OCI-LY7 (cell line): ENCODE data around the gene PAK4. TPM values are rescaled to one million over a fixed set of nuclear protein-coding genes. Genes with fewer than 3 reads are reported as not detected.

Experiments
- BruUV-seq: library from RNA; stranded (reverse); fragments of 400-500 nt; replicated peaks from 2 replicates; lab custom pipeline; 2021; lab: Mats Ljungman, UMichigan
- CTCF ChIA-PET: fragments of 300-600 bp; sonication (Branson Sonifier 250); formaldehyde crosslinking; loops from one replicate; lab custom pipeline; 2022; ENCODE audit warnings: antibody characterized with exemption; ENCODE audit not compliant: unreplicated experiment; lab: Charles Lee
- POLR2A ChIA-PET: fragments of 300-600 bp; sonication (Branson Sonifier 250); formaldehyde crosslinking; loops from one replicate; lab custom pipeline; 2022; ENCODE audit warnings: antibody characterized with exemption; lab: Charles Lee
- DNase-seq: peaks from one replicate; pipeline ENCODE4 v3.0.0-alpha.2; 2015; ENCODE audit warnings: low spot score
- H2AFZ ChIP-seq: fragments of 200-600 bp; sonication (generic), shearing (Covaris generic); 2 replicates; pipeline ENCODE4 v1.6.1; 2014; ENCODE audit warnings: mild to moderate bottlenecking, antibody characterized with exemption, low read length, moderate library complexity
- H3K27ac ChIP-seq: fragments of 200-600 bp; sonication (generic); 2 replicates; pipeline ENCODE4 v1.5.1; 2014; ENCODE audit warnings: mixed run types, low read depth, mild to moderate bottlenecking, moderate library complexity, low read length, inconsistent platforms; ENCODE audit not compliant: poor library complexity, severe bottlenecking
- H3K36me3 ChIP-seq: fragments of 200-600 bp; sonication (generic); 2 replicates; pipeline ENCODE4 v1.6.1; 2014; ENCODE audit warnings: mild to moderate bottlenecking, antibody characterized with exemption, low read length, moderate library complexity, mixed read lengths; ENCODE audit not compliant: insufficient read depth
- H3K4me1 ChIP-seq: fragments of 200-600 bp; sonication (generic); 2 replicates; pipeline ENCODE4 v1.5.1; 2014; ENCODE audit warnings: mild to moderate bottlenecking, low read length; ENCODE audit not compliant: insufficient read depth, poor library complexity, severe bottlenecking
- H3K4me2 ChIP-seq: fragments of 200-600 bp; sonication (generic); 2 replicates; pipeline ENCODE4 v1.6.1; 2014; ENCODE audit warnings: mild to moderate bottlenecking, low read length
- H3K4me3 ChIP-seq: fragments of 200-600 bp; sonication (generic); 2 replicates; pipeline ENCODE4 v1.5.1; 2014; ENCODE audit warnings: mild to moderate bottlenecking, low read depth, low read length; ENCODE audit not compliant: poor library complexity, severe bottlenecking
- H3K79me2 ChIP-seq: fragments of 200-600 bp; sonication (generic); 2 replicates; pipeline ENCODE4 v1.6.1; 2016; ENCODE audit warnings: low read depth, mild to moderate bottlenecking, low read length, moderate library complexity, mixed read lengths; ENCODE audit not compliant: insufficient read depth
- H3K9me2 ChIP-seq: fragments of 200-600 bp; sonication (generic); 2 replicates; pipeline ENCODE4 v1.6.1; 2016; ENCODE audit warnings: mild to moderate bottlenecking, low read length, mixed read lengths; ENCODE audit not compliant: insufficient read depth
- H3K9me3 ChIP-seq: fragments of 200-600 bp; sonication (generic); 2 replicates; pipeline ENCODE4 v1.6.1; 2014; ENCODE audit warnings: mild to moderate bottlenecking, mixed run types, low read length, mixed read lengths
- H4K20me1 ChIP-seq: fragments of 200-600 bp; sonication (generic); 2 replicates; pipeline ENCODE4 v1.6.1; 2014; ENCODE audit warnings: mild to moderate bottlenecking, antibody characterized with exemption, low read length, moderate library complexity, mixed read lengths; ENCODE audit not compliant: insufficient read depth
- EZH2phosphoT487 ChIP-seq: fragments of 200-600 bp; sonication (generic); IDR thresholded peaks from 2 replicates; pipeline ENCODE4 v1.6.1; 2018; ENCODE audit warnings: low read depth, borderline replicate concordance, mild to moderate bottlenecking, mixed run types, antibody characterized with exemption, low read length, moderate library complexity, mixed read lengths
- intact Hi-C: fragments of 100-400 bp; cut with micrococcal nuclease; formaldehyde crosslinking; loops from one replicate; pipeline ENCODE4 v1.10.0; 2022; ENCODE audit not compliant: unreplicated experiment
- total RNA-seq, 2 experiments: library from RNA; depleted of rRNA in 1 of 2; stranded (reverse); fragments of >200 nt in 1 of 2; shearing (Covaris generic) in 1 of 2; gene quantifications; 2 replicates each; pipeline ENCODE4 v1.2.3, GENCODE V29; 2014 to 2022
- TF ChIP-seq, protein P1 (sequence below): fragments of 200-600 bp; sonication (generic); conservative IDR thresholded peaks from 2 replicates; pipeline ENCODE4 v1.5.1; 2014; ENCODE audit warnings: mild to moderate bottlenecking, antibody characterized with exemption, low read length, moderate library complexity, mixed read lengths

Gene PAK4
- total RNA-seq, 2 experiments from 2014 or later = 7.8 to 26.7 TPM

DNA sequence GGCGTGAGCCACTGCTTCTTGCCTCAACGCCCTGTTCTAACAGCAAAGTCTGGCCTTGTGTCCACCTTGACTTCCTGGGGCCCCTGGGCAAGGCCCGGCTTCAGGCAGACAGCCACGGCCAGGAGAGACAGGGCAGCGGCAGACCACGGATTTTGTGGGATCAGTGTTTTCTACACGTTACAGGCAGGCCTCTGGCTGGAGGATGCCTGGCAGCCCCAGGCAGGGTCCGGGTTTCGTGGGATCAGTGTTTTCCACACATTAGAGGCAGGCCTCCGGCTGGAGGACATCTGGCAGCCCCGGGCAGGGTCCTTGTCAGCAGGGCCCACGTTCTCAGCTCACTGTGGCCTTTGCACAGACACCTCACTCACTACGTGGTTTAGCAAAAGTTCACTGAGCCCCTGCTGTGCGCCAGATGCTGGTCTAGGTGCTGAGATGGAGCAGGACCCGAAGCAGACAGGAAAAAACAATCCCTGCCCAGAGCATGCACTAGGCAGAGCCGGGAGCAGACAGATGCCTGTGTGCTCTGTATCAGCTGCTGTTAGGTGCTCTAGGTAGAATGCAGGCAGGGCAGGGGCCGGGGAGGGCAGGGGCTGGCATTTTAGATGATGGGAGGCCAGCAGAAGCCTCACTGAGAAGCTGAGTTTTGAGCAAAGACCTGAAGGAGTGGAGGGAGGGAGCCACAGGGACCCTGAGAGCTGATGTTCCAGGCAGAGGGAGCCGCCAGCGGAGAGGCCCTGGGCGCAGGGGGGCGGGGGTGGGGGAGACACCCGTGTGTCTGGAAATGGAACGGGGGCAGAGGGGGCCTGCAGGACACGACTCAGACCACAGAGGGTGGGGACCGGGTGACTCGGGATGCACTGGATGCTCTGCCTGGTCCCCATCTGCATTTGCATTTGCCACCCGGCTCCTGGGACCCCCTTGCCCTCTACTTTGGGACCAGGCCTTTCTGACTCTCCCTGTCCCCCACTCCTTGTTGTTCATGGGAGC is 46.2 kb downstream of the PAK4 start:
- DNase-seq = no peak
- H3K4me2 ChIP-seq = no peak overlapping the region
- H3K79me2 ChIP-seq = no peaks in the 10 kb centered on the region
- TF ChIP-seq, protein P1, sequence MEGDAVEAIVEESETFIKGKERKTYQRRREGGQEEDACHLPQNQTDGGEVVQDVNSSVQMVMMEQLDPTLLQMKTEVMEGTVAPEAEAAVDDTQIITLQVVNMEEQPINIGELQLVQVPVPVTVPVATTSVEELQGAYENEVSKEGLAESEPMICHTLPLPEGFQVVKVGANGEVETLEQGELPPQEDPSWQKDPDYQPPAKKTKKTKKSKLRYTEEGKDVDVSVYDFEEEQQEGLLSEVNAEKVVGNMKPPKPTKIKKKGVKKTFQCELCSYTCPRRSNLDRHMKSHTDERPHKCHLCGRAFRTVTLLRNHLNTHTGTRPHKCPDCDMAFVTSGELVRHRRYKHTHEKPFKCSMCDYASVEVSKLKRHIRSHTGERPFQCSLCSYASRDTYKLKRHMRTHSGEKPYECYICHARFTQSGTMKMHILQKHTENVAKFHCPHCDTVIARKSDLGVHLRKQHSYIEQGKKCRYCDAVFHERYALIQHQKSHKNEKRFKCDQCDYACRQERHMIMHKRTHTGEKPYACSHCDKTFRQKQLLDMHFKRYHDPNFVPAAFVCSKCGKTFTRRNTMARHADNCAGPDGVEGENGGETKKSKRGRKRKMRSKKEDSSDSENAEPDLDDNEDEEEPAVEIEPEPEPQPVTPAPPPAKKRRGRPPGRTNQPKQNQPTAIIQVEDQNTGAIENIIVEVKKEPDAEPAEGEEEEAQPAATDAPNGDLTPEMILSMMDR = no peak
- TF ChIP-seq EZH2phosphoT487 = no peak
- no peaks in the 10 kb centered on the region for H3K4me1 ChIP-seq
- no peaks in the 10 kb centered on the region for H3K36me3 ChIP-seq
- intact Hi-C loops = no loop called here
- H3K9me3 ChIP-seq = no peaks in the 10 kb centered on the region
- no peak overlapping the region for H2AFZ ChIP-seq
- no peaks in the 10 kb centered on the region for H4K20me1 ChIP-seq
- POLR2A ChIA-PET = no interaction called here
- BruUV-seq = no TSS peak
- H3K9me2 ChIP-seq = no peaks in the 10 kb centered on the region
- CTCF ChIA-PET = no interaction called here
- no peak overlapping the region for H3K4me3 ChIP-seq
- no peak overlapping the region for H3K27ac ChIP-seq

DNA sequence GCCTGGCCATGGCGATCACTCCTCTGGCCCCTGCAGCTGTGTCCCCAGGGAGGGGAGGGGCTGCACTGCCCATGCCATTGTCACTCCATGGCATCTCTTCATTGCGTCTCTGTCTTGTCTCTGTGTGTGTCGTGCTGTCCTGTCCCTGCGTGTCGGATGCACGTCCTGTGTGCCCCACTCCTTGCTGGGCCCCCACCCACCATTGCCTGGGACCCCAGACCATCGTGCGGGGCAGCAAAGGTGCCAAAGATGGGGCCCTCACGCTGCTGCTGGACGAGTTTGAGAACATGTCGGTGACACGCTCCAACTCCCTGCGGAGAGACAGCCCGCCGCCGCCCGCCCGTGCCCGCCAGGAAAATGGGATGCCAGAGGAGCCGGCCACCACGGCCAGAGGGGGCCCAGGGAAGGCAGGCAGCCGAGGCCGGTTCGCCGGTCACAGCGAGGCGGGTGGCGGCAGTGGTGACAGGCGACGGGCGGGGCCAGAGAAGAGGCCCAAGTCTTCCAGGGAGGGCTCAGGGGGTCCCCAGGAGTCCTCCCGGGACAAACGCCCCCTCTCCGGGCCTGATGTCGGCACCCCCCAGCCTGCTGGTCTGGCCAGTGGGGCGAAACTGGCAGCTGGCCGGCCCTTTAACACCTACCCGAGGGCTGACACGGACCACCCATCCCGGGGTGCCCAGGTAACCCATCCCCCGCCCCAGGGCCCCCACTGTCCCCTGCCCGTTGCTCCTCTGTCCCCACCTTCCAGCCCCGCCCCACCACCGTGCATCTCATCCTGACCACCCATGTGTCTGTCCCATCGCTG is 47.3 kb downstream of the PAK4 start:
- POLR2A ChIA-PET = no interaction called here
- intact Hi-C loops = no loop called here

More for the DNA sequence above, 47.3 kb downstream of the PAK4 start:
- H3K9me3 ChIP-seq = no peaks in the 10 kb centered on the region
- no peaks in the 10 kb centered on the region for H3K79me2 ChIP-seq
- no TSS peak for BruUV-seq
- no peak overlapping the region for H3K27ac ChIP-seq
- no peak for DNase-seq
- no peaks in the 10 kb centered on the region for H3K4me1 ChIP-seq
- H3K36me3 ChIP-seq = 0 out of 2 replicates have a peak, but pooled peaks cover 4% of the 10 kb centered on the region
- no peak overlapping the region for H3K4me3 ChIP-seq
- H3K9me2 ChIP-seq = no peaks in the 10 kb centered on the region
- TF ChIP-seq, protein P1 = no peak
- no peak for TF ChIP-seq EZH2phosphoT487
- H2AFZ ChIP-seq = no peak overlapping the region
- no peak overlapping the region for H3K4me2 ChIP-seq
- CTCF ChIA-PET = no interaction called here
- no peaks in the 10 kb centered on the region for H4K20me1 ChIP-seq
